AG09319 (cell line): ENCODE measurements around the gene DZIP1L.

Source experiments
- DNase-seq: peaks from one replicate; pipeline ENCODE4 v3.0.0-alpha.2; 2010; ENCODE audit warnings: low read depth; ENCODE audit errors: extremely low read depth
- TF ChIP-seq, protein P1 (sequence below): IDR thresholded peaks from 2 replicates; pipeline ENCODE4 v1.5.1; 2011; ENCODE audit warnings: low read depth, mild to moderate bottlenecking, inconsistent platforms, low read length, moderate library complexity

DZIP1L gene

DNA sequence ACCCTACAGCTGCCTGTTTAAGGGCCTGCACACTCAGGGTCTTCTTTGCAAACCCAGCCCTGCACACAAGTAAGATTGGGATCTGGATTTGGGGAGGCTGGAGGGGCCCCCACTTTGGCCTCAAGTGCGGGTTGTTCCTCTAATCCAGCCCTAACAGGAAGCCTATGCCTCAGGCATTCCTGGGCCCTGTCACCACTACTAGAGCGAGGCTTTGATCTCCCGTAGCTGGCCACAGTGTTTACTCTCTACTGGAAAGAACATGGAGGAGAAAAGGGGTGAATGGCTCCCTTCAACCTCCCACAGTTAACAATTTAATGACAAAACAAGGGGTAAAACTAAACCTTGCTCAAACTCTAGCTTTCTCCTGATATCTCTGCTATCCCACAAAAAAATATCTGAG, 48.4 kb downstream of the DZIP1L start:
- no peak for DNase-seq
- TF ChIP-seq, protein P1, sequence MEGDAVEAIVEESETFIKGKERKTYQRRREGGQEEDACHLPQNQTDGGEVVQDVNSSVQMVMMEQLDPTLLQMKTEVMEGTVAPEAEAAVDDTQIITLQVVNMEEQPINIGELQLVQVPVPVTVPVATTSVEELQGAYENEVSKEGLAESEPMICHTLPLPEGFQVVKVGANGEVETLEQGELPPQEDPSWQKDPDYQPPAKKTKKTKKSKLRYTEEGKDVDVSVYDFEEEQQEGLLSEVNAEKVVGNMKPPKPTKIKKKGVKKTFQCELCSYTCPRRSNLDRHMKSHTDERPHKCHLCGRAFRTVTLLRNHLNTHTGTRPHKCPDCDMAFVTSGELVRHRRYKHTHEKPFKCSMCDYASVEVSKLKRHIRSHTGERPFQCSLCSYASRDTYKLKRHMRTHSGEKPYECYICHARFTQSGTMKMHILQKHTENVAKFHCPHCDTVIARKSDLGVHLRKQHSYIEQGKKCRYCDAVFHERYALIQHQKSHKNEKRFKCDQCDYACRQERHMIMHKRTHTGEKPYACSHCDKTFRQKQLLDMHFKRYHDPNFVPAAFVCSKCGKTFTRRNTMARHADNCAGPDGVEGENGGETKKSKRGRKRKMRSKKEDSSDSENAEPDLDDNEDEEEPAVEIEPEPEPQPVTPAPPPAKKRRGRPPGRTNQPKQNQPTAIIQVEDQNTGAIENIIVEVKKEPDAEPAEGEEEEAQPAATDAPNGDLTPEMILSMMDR, result no peak

DNA sequence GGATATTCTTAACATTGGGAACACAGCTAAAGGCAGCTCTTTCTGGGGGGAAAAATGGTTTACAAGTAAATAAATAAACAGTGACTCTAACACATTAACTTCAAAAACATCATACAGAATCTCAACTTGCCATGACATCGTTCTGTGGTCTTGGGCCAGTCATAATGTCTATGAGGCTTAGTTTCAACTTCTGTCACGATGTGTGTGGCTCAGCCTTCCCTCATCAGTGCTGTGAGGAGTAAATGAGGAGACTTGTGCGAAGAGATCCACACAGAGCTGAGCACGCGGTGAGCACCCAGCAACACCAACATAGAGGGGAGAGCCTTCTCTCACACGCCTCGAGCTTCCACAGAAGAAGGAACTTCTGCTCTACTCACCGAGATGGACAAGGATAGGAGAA, 49.0 kb downstream of the DZIP1L start:
- no peak for DNase-seq
- TF ChIP-seq, protein P1, result no peak

DNA sequence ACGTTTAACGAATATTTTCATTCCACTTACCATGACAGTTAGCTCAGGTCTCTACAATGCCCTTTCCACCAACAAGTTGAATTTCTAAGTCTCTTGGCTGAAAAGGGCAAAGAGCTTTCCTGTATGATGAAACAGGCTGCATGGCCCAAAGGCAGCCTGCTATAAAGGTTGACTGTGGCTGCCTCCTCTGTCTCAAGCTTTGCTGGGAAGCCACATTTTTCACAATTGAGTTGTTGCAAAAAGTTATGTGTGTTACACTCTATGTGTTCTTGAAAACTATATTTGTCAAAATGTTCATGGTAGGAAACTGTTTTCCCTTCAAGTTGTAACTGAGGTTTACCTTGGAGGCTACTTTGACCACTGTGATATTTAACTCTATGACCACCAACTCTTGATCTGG, 49.5 kb downstream of the DZIP1L start:
- TF ChIP-seq, protein P1, result no peak

DNA sequence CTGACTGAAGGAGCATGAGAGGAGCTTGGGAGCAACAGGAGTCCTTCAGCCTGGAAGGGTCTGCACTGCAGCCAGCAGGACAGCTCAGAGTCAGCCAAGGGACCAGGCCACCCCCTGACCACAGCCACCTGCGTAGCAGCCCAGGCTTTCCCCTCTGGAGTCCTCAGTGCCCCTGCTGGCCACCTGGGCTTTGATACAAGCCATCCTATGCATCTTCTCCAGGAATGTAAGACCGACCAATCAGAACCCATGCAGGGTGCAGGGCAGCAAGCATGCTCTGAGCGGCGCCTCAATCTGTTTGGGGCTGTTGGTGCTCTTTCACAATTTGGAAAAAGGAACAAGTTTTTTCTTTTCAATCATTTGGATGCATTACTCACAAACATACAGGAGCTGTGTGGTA, 52.0 kb downstream of the DZIP1L start:
- TF ChIP-seq, protein P1, result no peak
- DNase-seq, result no peak

More for the DNA sequence above, 49.5 kb downstream of the DZIP1L start:
- DNase-seq, result no peak

DNA sequence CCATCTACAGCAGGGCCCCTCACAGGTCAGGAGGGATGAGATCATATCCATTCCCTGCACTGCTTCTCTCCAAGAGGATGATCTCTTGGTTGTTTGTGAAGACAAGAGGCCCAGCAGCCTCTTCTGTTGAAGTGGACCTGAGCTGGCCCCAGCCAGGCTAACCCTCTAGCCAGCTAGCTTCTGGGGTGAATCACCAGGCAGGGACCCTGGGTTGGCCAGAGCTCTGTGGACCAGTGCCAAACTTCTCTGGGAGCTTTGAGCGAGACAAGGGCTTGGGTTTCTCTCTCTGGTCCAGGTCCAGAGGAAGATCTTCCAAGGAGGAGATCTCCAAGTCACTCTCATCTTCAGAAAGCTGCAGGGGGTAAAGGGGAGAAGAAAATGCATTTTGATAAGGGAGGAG, 52.8 kb downstream of the DZIP1L start:
- TF ChIP-seq, protein P1, result no peak

DNA sequence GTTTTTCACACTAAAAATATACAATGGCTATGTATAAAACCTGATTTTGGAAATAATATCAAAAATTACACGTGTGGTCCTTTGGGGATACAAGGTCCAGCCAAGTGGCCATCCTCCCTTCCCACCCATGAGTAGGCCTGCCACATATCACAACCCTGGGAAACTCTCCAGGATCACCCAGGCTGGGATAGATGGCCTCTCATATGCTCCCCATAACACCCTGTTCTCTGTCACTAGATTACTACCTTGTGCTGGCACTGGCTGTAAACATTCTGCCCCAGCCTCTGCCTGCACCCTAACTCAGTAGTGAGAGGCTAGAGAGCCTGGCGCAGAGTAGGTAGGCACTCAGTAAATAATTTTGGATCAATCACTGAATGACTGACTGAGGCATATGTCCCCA, 53.4 kb downstream of the DZIP1L start:
- no peak for DNase-seq
- TF ChIP-seq, protein P1, result no peak

More for the DNA sequence above, 52.8 kb downstream of the DZIP1L start:
- DNase-seq, result peak; percentile 41

DNA sequence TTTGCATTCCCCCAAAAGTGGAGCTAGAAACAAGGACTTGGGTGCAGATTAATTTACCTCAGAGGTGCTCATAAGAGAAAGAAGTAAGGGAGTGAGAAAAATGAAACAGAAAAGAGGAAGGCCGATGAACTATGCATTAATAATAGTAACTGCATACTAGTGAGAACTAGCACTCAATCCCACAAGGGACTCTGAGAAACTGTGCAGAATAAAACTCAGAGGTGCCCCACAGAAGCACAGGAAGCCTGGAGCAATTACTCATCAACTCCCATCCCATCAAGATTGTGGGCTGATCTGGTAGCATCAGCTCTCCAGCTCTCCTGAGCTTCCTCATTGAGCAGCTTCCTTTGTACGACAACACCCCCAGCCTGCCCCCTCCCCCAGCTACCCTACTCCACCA, 54.6 kb downstream of the DZIP1L start:
- TF ChIP-seq, protein P1, result no peak
- DNase-seq, result no peak

DNA sequence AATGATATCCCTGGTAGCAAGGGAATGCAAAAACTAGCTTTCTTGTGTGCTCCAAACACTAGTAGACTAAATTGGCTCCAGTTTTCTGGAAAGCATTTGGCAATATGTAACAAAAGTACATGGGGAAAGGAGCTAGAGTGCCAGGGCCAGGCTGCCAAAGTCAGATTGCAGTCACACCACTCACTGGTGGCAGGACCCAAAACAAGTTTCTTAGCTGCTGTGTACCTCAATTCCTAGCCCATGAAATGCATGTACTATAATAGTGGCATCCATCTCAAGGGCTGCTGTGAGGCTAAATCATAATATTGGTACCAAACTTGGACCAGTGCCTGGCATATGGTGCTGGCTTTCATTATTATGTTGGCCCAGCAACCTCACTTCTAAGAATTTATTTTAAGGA, 56.1 kb downstream of the DZIP1L start:
- TF ChIP-seq, protein P1, result no peak
- no peak for DNase-seq
